NCI-H146 (cell line): Measurements from ENCODE around the gene OR2H2.
A peak's percentile ranks its signal among the peaks of the same experiment; 100 is the strongest.

Experiments used
- DNase-seq: peaks from one replicate; lab custom pipeline; 2025; lab: John Stamatoyannopoulos, UW

OR2H2 gene

DNA sequence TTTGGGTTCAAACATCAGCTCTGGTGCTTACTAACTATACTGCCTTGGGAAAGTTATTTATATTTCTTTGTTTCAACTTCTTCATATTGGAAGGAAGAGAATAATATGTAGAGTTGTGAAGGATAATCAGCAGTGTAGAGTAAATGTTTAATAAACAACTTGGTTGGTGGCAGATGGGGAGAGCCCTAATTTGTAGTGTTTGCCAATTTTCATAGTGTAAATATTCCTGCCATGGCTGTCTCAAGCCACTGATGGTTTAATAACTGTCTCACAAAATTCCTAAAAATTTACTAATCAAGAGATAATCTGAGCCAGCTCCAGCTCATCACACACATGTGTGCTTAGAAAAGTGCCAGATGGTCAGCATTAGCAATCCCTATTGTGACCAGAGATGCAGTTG is at the start of gene OR2H2:
OR2H2 (plus strand) TSS at position 301 of the 400 bp plus-strand sequence. CDS start 2,824 bp downstream, outside the sequence.
- no peak for DNase-seq

DNA sequence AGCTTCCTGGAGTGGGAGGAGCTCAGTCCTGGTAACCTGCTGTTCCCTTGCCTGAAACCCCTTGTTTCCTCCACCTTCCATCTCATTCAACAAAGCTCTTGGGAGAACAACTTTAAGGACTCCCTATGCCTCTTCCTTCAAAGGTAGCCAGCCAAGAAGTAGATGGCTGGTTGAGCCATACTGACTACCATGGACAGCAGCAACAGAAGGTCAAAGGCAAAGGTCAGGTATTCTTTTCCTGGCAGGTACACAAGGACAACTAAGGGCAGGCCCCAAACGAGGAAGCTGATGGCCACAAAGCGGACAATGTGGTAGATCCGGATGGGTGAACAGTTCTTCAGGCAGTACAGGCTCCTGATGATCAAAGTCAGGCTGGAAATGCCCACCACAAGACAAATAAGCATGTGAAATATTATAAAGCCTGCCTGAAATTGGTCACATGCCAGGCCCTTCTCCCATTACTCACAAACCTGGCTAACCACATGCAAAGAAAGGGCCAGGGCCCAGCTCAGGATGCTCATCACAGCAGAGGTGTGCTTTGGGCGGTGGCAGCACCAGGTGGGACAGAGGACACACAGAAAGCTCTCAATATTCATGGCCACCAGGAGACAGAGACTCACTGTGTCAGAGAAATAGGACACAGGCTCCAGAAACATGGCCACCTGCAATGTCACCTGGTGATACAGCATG is 47.1 kb upstream of the OR2H2 start:
- DNase-seq = no peak

DNA sequence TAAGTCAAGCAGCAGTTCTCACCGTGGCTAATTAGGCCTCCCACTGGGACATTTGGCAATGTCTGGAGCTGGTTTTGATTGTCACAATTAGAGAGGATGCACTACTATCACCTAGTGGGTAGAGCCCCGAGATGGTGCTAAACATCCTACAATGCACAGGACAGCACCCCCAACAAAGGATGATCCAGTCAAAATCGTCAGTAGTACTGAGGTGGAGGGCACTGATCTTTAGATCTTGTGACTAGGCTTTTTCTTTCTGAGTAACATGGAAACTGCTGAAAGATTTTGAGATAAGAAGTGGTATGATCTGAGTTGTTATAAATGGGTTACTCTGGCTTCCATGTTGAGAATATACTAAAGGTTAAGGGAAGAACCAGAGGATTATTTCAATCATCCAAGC is 37.3 kb upstream of the OR2H2 start:
- peak; percentile 1 for DNase-seq

DNA sequence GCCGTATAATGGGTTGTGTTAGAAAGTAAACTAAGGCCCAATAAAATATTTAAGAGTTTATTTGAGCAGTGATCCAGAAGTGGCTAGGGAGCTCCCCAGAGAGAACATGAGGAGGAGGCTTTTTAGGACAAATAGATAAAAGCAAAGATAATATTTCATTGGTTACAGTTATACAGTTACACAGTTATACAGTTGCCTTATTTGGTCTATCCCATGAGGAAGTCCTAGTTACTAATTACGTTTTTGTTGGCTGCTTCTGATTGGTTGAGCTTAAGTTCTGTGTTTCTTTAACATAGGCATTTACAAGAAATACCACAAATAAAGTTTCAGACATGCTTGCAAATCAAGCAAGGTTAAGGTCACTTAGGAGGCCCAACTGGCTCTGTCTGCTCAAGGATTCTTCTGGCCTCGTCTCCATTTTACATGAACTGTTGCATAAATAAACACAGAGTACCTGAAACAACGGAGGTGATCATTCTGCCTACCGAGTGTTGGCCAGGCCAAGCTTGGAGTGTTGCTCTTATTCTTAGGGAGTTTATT is 32.3 kb upstream of the OR2H2 start:
- DNase-seq = no peak

DNA sequence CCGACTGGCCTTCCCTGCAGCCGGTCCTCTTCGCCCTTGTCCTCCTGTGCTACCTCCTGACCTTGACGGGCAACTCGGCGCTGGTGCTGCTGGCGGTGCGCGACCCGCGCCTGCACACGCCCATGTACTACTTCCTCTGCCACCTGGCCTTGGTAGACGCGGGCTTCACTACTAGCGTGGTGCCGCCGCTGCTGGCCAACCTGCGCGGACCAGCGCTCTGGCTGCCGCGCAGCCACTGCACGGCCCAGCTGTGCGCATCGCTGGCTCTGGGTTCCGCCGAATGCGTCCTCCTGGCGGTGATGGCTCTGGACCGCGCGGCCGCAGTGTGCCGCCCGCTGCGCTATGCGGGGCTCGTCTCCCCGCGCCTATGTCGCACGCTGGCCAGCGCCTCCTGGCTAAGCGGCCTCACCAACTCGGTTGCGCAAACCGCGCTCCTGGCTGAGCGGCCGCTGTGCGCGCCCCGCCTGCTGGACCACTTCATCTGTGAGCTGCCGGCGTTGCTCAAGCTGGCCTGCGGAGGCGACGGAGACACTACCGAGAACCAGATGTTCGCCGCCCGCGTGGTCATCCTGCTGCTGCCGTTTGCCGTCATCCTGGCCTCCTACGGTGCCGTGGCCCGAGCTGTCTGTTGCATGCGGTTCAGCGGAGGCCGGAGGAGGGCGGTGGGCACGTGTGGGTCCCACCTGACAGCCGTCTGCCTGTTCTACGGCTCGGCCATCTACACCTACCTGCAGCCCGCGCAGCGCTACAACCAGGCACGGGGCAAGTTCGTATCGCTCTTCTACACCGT is 31.5 kb upstream of the OR2H2 start:
- DNase-seq = no peak

DNA sequence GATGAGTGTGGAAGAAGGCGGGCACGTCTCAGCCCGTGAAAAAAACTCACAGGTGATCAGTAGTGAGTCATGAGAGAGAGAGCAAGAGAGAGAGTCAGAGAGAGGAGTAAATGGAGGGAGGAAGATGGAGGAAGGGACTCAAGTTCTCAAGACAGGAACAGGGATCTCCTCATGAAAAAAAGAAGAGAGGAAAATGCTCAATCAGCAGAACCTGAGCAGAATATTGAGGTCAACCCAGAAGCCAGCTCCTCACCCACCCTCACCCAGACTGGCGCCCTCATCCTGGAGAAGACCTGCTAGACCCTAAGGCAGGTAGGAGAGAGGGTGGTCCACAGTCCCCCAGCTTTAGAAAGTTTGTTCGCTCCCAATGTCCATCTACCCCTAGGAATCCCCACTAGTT is 30.2 kb upstream of the OR2H2 start:
- no peak for DNase-seq

DNA sequence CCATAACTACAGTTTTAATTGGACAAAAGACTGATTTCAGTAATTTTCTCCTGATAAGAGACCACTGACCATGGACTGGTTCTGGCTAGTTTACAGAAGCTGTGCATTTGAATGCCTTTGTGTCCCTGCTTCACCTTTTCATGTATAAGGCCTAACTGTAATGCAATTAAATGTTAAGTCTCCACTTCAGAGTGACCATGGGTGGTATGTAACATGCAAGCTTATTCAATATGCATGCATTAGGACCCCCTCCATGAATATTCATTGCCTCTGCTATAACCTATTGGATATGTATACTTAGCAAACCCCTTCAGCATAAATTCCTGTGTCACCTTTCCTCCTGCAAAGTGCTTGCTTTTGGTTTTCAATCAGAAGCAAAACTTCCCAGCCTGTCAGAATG is 27.6 kb upstream of the OR2H2 start:
- no peak for DNase-seq

DNA sequence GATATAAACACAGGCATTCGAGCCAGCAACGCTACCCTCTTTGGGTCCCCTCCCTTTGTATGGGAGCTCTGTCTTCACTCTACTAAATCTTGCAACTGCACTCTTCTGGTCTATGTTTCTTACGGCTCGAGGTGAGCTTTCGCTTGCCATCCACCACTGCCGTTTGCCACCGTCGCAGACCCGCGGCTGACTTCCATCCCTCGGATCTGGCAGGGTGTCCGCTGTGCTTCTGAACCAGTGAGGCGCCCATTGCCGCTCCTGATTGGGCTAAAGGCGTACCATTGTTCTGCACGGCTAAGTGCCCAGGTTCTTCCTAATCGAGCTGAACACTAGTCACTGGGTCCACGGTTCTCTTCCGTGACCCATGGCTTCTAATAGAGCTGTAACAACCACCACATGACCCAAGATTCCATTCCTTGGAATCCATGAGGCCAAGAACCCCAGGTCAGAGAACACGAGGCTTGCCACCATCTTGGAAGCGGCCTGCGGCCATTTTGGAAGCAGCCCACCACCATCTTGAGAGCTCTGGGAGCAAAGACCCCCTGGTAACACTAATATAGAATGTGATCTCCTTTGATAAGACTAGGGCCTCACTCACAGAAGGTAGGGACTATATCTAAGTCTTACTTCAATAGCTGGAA is 26.4 kb upstream of the OR2H2 start:
- peak; percentile 43 for DNase-seq

DNA sequence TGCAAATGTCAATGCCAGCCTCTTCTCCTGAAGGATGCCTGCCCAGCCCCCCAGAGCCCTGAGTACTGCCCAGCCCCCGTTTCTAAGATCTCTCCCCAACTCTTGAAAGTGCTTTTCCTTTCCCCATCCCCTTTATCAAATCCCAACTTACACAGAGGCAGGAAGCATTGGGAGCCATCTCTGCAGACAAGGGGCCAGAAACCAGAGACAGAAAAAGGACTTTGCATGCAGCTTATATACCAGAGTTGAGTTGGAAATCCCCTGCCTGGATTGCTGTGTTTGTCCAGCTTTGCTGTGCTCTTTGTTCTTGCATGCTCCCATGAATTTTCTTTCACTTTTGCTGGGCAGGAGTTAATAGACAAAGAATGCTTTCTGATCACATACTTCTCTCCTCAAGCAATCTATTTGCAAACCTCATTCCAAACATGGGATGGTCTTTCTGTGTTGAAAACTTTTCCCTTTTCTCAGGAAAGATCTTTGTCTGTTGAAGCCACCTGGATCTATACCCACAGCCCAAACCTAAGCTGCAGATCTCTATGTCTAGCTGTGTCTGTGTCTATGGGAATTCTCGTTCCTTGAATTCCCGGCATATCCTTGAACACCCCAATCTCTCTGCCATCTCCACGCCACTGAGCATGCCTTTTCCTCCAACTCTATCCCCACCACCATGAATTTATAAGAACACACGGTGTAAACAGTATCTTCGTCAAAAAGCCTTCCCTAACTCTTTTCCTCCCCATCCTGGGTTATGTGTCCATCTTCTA is 25.2 kb upstream of the OR2H2 start, which contains the start of gene UBD:
UBD (minus strand) TSS at position 209 of the 764 bp plus-strand sequence; CDS start at position 178, 31 bp downstream.
- peak; percentile 2 for DNase-seq

DNA sequence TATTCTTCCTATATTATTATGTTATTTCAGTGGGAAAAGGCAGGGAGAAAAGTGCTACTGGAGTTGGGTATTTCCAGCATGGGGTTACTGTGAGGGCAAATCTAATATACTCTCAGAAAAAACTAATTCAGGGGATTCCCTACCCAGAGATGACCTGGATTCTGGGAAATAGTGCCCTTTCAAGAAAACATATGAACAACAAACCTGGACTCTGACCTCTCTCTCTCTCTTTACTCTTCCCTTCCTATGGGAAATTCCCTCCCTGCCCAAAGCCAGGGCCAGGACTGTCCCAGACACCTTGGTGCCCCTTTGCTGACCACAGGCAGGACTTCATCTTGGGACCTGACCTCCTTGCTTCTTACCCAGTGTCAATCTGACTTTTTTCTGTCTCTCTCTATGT is 23.8 kb upstream of the OR2H2 start:
- no peak for DNase-seq

DNA sequence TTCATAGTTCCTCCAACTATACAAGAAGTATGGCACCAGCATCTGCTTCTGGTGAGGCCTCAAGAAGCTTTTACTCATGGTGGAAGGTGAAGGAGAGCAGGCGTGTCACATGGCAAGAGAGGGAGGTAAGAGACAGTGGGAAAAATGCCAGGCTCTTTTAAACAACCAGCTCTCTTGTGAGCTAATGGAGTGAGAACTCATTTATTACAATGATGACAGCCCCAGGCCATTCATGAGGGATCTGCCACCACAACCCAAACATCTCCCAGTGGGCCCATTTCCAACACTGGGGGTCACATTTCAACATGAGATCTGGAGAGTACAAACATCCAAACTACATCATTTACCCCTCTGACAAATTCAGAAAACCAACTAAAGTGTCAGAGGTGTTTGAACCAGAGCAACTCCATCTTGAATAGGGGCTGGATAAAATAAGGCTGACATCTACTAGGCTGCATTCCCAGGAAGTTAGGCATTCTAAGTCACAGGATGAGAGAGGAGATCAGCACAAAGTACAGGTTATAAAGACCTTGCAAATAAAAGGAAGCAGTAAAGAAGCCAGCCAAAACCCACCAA is 23.2 kb upstream of the OR2H2 start:
- DNase-seq = no peak

DNA sequence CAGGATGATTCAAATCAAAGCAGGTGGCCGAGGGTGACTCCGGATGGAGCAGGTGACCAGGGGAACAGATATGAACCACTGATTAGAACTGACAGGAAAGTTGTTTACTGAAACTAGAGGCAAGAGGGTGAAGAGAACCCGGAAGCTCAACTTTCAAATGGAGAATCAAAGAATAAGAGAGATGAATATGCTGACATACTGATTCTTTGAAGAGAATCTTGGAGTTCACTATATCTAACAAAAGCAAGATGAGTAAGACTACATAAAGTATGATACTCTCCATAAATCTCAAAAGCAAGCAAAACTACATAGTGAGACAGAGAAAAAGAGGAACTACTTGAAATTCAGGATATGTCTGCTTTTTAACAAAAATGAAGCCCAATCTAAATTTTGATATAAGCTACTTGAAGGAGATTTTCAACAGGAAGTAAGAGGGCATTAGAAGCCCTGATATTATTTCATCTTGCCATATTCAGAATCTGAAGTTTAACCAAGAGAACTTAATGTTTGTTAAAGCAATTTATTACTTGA is 21.4 kb upstream of the OR2H2 start:
- DNase-seq = no peak

DNA sequence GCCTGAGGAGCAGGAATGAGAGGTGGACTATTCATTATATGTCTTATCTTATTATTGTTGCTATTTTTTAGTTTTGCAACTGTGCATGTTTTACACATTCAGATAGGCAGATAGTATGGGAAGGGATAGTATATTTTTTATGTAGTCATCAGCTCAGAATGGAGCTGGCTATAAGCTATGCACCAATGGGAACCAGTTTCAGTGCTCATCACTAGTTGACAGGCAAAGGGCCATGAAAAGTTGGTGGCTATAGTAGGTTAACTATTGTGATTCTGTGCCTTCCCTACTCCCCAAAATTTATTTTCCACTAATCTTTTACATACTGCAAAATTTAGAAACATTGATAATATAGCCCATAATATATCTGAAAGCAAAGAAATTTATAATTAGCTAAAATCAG is 20.0 kb upstream of the OR2H2 start:
- DNase-seq = no peak

DNA sequence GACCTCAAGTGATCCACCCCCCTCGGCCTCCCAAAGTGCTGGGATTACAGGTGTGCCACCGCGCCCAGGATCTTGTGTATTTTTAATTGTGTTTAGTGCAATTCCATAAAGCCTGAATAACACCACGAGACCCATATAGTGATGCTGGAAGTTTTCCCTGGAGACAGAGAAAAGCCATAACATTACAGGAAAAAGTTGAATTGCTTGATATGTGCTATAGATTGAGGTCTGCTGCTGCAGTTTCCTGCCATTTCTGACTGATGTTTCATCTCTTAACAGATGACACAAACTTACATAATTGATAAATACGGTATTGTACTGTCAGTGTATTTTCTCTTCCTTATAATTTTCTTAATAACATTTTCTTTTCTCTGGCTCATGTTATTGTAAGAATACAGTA is 18.1 kb upstream of the OR2H2 start:
- DNase-seq = no peak

DNA sequence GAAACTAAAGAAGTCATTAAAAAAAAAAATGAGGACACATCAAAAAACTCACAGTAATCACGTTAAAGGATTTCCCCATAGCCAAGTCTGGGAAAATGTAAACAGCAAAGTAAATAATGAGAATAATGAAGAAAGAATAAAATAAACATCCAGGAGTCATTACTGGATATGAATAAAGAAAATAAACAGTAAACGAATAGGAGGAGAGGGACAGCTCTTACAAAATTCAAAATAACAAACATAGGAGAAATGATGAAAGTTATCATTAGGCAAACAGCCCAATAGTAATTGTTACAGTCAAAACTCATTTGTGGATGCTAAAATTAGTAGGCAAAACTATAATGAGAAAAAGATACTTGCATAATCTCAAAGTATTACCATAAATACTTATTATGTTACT is 17.4 kb upstream of the OR2H2 start:
- DNase-seq = no peak

DNA sequence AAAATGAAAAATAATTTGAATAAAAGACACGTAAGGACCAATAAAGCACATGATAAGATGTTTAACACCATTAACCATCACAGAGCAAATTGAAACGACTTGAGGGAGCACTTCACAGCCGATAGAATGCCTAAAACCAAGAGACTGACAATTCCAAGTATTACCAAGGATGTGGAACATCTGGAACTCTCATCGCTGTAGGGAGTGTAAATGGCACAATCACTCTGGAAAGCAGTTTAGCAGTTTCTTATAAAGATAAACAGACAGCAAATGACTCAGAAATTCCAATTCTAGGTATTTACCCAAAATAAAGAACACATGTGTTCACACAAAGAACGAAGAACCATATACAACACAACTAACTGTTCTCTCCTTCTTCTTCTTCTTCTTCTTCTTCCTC is 16.9 kb upstream of the OR2H2 start:
- DNase-seq = no peak

DNA sequence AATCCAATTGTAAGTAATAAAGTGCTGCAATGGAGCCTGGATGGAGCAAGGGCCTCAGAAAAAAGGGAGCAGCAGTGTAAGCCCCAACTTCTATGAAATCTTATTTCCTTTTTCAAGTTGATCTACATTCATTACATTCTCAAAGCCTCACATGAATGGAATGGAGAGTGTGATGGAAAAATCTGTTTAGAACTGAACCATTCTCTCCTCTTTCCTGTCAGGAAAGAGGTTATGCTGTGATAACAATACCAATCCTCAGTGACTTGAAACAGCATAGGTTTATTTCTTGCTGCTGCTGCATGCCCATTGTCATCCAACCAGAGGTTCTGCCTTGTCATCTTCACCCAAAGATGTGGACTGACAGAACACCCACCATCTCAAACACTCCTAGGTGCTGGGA is 8.9 kb upstream of the OR2H2 start:
- DNase-seq = no peak

DNA sequence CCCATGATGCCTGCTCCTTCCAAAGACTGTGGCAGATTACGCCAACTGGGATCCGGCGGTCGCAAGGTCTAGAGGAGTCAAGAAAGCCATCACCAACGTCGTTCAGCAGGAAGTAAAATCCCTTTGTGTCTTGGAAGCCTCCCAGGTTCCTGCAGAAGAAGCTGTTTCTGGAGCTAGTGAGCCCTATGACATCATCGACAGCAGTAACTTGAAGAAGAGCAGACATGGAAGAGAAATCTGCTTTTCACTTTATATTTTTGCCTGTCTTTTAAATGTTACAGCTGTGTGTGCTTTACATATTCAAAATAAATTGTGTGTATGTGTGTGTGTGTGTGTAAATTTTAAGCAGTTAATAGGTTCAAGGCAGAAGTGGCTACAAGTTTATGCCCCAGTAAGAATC is 7.4 kb upstream of the OR2H2 start:
- no peak for DNase-seq

DNA sequence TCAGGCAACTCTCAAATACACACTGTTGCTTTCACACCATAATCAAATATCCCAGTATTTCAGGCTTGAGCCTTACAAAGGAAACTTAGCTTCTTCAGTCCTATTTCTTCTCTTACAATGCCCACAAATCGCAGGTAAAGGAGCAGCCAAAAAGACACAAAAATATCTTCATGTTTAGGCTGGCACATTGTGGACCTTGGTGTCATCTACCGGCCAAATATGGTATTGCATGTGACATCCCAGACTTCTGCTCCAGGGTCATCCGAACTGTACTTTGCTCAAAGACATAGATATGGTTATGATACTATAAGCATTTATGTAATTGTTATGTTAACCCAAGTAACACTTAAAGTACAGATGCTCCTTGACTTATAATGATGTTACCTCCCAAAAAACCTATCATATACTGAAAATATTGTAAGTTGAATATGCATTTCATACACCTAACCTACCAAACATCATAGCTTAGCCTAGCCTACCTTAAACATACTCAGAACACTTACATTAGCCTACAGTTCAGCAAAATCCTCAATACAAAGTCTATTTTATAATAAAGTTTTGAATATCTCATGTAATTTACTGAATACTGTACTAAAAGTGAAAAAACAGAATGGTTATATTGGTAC is 4.6 kb downstream of the OR2H2 start:
- peak; percentile 8 for DNase-seq

DNA sequence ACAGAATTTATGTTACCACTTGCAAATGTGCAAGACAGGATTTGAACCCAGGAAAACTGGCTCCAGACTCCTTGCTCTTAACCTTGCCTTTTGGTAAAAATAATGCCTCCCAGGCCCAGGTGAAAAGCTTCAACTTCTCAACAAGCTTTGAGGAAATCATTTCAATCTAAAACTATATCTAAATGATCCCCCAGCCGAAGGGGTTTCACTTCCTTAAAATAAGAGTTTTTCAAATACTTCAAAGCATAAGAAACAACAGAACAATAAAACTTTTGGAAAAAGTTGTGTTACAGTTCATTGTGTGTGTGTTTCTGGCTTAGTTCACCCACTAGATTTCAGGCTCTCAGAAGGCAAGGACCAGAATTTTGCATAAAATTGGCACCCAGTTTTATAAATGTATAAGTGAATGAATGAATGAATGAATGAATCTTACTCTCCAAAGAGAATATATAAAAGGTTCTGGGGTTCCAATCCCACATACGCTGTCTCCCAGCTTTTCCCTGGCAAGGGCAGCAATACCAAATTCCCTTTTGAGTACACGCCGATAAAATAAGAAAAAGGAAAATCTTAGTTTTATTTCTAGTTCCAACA is 5.4 kb downstream of the OR2H2 start:
- DNase-seq = no peak

DNA sequence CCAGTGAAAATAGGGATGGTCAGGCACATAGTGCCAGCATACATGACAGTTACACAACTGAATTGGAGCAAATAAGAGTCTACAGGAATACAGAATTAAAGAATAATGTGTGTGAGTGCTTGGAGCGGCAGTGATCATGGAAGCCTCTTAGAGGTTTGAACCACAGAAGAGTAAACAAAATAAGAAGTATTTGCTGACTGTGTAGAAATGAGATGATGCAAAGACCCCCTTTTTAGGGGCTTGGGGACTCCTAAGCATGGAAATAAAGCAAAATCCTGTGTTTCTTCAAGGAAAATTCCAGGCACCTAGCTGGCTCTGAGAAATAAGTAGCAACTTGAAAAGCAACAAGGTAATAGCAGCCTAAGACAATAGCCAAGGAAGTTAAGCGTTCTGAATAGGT is 6.8 kb downstream of the OR2H2 start:
- no peak for DNase-seq
